ENCODE data around the gene DLL1.

GRCh38 chr6:170243791-170244291 lies 47.0 kb downstream of the DLL1 start:
- TF ChIP-seq MAZ (IDR thresholded peaks at IDR 0.05; ENCODE audit: borderline replicate concordance, low read depth, low read length) (no peak), CTCF (IDR thresholded peaks at IDR 0.05) (no peak), EP300 (IDR thresholded peaks at IDR 0.05) (no peak), POLR2A (IDR thresholded peaks at IDR 0.05; ENCODE audit: low read length) (no peak)
